WI38 (cell line): Measurements from ENCODE around the gene BMP4.

Experiments
- H3K4me3 ChIP-seq: 2 replicates; pipeline ENCODE4 v1.5.1; 2011; ENCODE audit warnings: low read depth, mild to moderate bottlenecking, control low read depth, low read length
- CTCF ChIP-seq: IDR thresholded peaks from 2 replicates; pipeline ENCODE4 v1.5.1; 2012; ENCODE audit warnings: low read depth, mild to moderate bottlenecking, control low read depth, low read length

The BMP4 gene

GRCh38 chr14:53929871-53930715, 26.5 kb downstream of the BMP4 start:
- TF ChIP-seq CTCF = peak; percentile 27

GRCh38 chr14:53927171-53927570, 29.5 kb downstream of the BMP4 start:
- H3K4me3 ChIP-seq = no peak overlapping the region
- no peak for TF ChIP-seq CTCF

More at GRCh38 chr14:53929871-53930715, 26.5 kb downstream of the BMP4 start:
- H3K4me3 ChIP-seq = no peak overlapping the region

- no peak overlapping the region for H3K4me3 ChIP-seq
- TF ChIP-seq CTCF = no peak
Measured at GRCh38 chr14:53925201-53925766, 31.3 kb downstream of the BMP4 start.

GRCh38 chr14:53924753-53925152, 31.9 kb downstream of the BMP4 start:
- no peak overlapping the region for H3K4me3 ChIP-seq
- no peak for TF ChIP-seq CTCF

- no peak for TF ChIP-seq CTCF
- H3K4me3 ChIP-seq = no peak overlapping the region
Measured at GRCh38 chr14:53921027-53921426, 35.6 kb downstream of the BMP4 start.

GRCh38 chr14:53916239-53916638, 40.4 kb downstream of the BMP4 start:
- no peak overlapping the region for H3K4me3 ChIP-seq
- TF ChIP-seq CTCF = no peak

- H3K4me3 ChIP-seq = no peak overlapping the region
- TF ChIP-seq CTCF = no peak
Measured at GRCh38 chr14:53915364-53916014, 41.1 kb downstream of the BMP4 start.
